Thoracic aorta (tissue), 2 donors: ENCODE measurements around the gene SDHB. TPM values are rescaled to one million over a fixed set of nuclear protein-coding genes. Genes with fewer than 3 reads are reported as not detected.

Source experiments
- ATAC-seq: fragments of 150-250 bp; one replicate; pipeline ENCODE4 v1.8.0; 2017; ENCODE audit warnings: low read depth; ENCODE audit not compliant: insufficient number of reproducible peaks, low FRiP score
- DNase-seq: peaks from one replicate; pipeline ENCODE4 v3.0.0-alpha.2; 2020; ENCODE audit warnings: low spot score
- H3K27ac ChIP-seq, 2 donors: fragments of 200-600 bp; sonication (generic); 1 replicate in 1 of 2; 2 replicates in 1 of 2; pipeline ENCODE4 v1.5.1; 2016; ENCODE audit warnings: mild to moderate bottlenecking in 2 of 2, moderate library complexity in 2 of 2
- H3K27me3 ChIP-seq: fragments of 200-600 bp; sonication (generic); replicated peaks from 2 replicates; pipeline ENCODE4 v1.6.0; 2016; ENCODE audit warnings: mild to moderate bottlenecking; ENCODE audit not compliant: insufficient read depth
- H3K36me3 ChIP-seq: fragments of 200-600 bp; sonication (generic); one replicate; pipeline ENCODE4 v1.5.1; 2016
- H3K4me1 ChIP-seq, 2 donors: fragments of 200-600 bp; sonication (generic); 1 replicate in 1 of 2; 2 replicates in 1 of 2; pipeline versions ENCODE4 v1.5.1 to v1.6.0; 2016; ENCODE audit warnings: low read depth in 2 of 2, mild to moderate bottlenecking in 1 of 2; ENCODE audit not compliant: control insufficient read depth in 1 of 2
- H3K4me3 ChIP-seq: fragments of 200-600 bp; sonication (generic); 2 replicates; pipeline ENCODE4 v1.5.1; 2016; ENCODE audit warnings: mild to moderate bottlenecking
- H3K9me3 ChIP-seq: fragments of 200-600 bp; sonication (generic); 2 replicates; pipeline ENCODE4 v1.5.1; 2016
- CTCF ChIP-seq: fragments of 200-600 bp; sonication (generic); IDR thresholded peaks from one replicate; pipeline ENCODE4 v1.5.1; 2019; ENCODE audit warnings: antibody characterized with exemption
- total RNA-seq, 2 donors: library from RNA; depleted of rRNA; stranded (reverse); fragments of >200 nt; gene quantifications; one replicate each; pipeline versions ENCODE4 v1.1.0 to v1.2.3, GENCODE V29; 2016

Gene SDHB
- 10 to 100 TPM; 81.5 to 98.9 TPM for total RNA-seq

GRCh38 chr1:17053685-17054410, at the start of gene SDHB:
SDHB (minus strand) TSS chr1:17054032; CDS start chr1:17054019, 13 bp downstream.
- TF ChIP-seq CTCF, result no peak
- DNase-seq (peak; percentile 94), ATAC-seq (peak; percentile 98)

GRCh38 chr1:17102232-17102631, 48.4 kb upstream of the SDHB start:
- TF ChIP-seq CTCF, result no peak
- Histone ChIP-seq H3K27me3 (no peaks in the 10 kb centered on the region), H3K9me3 (no peaks in the 10 kb centered on the region), H3K4me1 (no peaks in the 10 kb centered on the region), H3K27ac (no peak overlapping the region), H3K4me3 (no peak overlapping the region), H3K36me3 (no peaks in the 10 kb centered on the region)
- ATAC-seq (no peak), DNase-seq (no peak)

More at GRCh38 chr1:17053685-17054410, at the start of gene SDHB:
- Histone ChIP-seq H3K4me3 (peak within 1 kb of the TSS; percentile 82), H3K27ac (peak within 1 kb of the TSS; percentile 77 to 79), H3K4me1 (peaks cover 17 to 21% of the 10 kb centered on the region in 2 donors), H3K9me3 (no peaks in the 10 kb centered on the region), H3K36me3 (peaks cover 7% of the 10 kb centered on the region), H3K27me3 (no peaks in the 10 kb centered on the region)

GRCh38 chr1:17101261-17101660, 47.4 kb upstream of the SDHB start:
- no peak for ATAC-seq
- no peaks in the 10 kb centered on the region for H3K27me3 ChIP-seq
- H3K9me3 ChIP-seq, result no peaks in the 10 kb centered on the region
- no peak overlapping the region for H3K4me3 ChIP-seq
- no peak for DNase-seq
- H3K27ac ChIP-seq, result no peak overlapping the region
- no peaks in the 10 kb centered on the region for H3K36me3 ChIP-seq
- no peak for TF ChIP-seq CTCF
- no peaks in the 10 kb centered on the region for H3K4me1 ChIP-seq

- TF ChIP-seq CTCF, result no peak
- H3K36me3 ChIP-seq, result no peaks in the 10 kb centered on the region
- H3K4me3 ChIP-seq, result no peak overlapping the region
- ATAC-seq, result no peak
- no peaks in the 10 kb centered on the region for H3K9me3 ChIP-seq
- H3K27me3 ChIP-seq, result no peaks in the 10 kb centered on the region
- DNase-seq, result no peak
- H3K4me1 ChIP-seq, result no peaks in the 10 kb centered on the region
- H3K27ac ChIP-seq, result no peak overlapping the region
Observed at GRCh38 chr1:17099616-17100340, 45.9 kb upstream of the SDHB start.
